DMS53 (cell line): Measurements from ENCODE around the gene DOCK4.

Source experiments
- DNase-seq: peaks from one replicate; lab custom pipeline; 2025; lab: John Stamatoyannopoulos, UW

DOCK4 gene

GRCh38 chr7:112214883-112215282 lies 8.7 kb upstream of the DOCK4 start:
- no peak for DNase-seq

DNA sequence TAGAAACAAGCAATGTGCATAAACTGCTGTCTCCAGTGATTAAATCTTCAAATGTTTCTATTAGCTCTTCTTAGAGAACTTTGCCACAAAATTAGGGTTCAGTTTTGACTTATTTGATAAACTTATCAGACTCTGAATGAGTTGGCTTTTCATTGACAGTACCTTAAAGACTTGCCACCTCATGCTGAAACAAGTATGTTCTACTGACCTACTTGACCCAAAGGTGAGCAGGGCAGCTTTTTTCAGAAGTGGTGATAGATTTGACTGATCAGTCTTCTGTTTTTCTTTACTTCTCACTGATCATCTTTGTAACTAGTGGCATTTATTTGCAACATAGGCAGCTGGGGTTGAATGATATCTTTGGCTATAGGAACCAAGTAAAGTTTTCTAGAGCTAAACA lies 8.1 kb upstream of the DOCK4 start:
- no peak for DNase-seq

- DNase-seq = no peak
Measured at GRCh38 chr7:112213735-112214134, 7.5 kb upstream of the DOCK4 start.

DNA sequence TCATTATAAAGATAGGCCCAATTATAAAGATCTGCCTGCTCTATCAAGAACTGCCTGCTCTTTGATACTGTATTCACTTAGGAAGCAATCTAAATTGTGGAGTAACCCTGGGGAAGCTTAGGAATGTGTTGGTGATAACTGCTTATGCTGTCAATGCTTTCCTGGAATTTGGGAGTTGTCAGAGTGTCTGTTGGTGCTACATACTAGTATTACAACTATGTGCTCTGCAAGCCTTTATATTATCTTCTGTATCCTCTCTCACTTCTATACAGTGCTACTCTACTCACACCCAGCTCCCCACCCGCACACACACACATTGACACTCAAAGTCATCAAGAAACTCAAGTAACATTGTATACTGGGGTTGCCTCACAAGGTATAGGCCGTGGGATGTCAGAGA lies 6.4 kb upstream of the DOCK4 start:
- no peak for DNase-seq

DNA sequence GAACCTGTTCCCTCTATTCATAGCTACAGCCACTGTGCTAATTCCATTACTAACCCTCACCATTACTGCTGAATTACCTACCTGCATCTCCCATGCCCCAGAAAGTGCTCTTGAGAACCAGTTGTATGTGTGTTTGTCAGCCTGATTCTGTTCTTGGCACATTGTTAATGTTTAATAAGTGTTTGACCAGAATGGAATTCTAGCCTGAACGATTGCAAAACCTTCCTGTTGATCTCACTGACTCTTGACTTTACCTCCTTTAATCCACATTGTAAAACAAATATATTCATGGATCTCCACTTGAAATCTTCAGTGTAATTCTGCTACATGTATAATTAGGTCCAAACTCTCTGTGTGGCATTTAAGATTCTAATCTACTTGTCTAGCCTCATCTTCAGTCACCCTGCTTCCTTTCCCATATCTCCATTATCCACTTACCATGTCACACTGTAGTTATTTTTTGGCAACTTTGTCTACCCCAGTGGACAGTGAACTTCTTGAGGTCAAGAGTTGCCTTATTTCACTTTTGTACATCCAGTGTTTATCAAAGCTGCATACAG lies 5.2 kb upstream of the DOCK4 start:
- peak; percentile 81 for DNase-seq

GRCh38 chr7:112207765-112208164 lies 1.6 kb upstream of the DOCK4 start:
- no peak for DNase-seq

GRCh38 chr7:112206991-112207592 lies 893 bp upstream of the DOCK4 start:
- DNase-seq = peak; percentile 70

- peak; percentile 83 for DNase-seq
Measured at GRCh38 chr7:112205343-112206237, 609 bp downstream of the DOCK4 start.

- DNase-seq = peak; percentile 64
Measured at GRCh38 chr7:112204499-112205342, 1.5 kb downstream of the DOCK4 start.

DNA sequence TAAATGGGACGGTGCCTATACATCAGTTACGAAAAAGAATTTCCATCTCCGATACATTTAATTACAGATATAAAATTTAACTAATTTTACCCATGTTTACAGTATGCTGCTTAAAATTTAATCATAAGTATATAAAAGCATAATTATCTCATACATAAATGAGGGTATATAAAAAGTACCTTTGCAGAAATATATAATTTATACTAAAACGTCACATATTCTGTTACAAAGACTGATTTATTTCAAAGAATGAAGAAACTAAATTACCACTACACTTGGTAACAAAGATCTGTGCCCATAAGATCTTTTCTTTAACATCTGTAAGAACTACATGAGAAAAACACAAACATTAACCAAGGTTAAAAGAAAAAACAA lies 2.8 kb downstream of the DOCK4 start:
- DNase-seq = no peak

GRCh38 chr7:112202816-112203215 lies 3.4 kb downstream of the DOCK4 start:
- DNase-seq = peak; percentile 75

DNA sequence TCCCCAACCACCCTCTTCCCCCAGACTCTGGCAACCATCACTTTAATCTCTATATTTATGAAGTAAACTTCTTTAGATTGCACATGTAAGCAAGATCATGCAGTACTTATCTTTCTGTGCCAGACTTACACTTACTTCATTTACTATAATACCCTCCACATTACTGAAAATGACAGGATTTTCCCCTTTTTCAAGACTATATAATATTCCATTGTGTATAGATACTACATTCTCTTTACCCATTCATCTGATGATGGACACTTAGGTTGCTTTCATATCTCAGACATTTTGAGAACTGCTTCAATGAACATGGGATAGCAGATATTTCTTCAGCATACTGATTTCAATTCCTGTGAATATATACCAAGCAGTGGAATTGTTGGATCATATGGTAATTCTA lies 4.4 kb downstream of the DOCK4 start:
- DNase-seq = no peak

DNA sequence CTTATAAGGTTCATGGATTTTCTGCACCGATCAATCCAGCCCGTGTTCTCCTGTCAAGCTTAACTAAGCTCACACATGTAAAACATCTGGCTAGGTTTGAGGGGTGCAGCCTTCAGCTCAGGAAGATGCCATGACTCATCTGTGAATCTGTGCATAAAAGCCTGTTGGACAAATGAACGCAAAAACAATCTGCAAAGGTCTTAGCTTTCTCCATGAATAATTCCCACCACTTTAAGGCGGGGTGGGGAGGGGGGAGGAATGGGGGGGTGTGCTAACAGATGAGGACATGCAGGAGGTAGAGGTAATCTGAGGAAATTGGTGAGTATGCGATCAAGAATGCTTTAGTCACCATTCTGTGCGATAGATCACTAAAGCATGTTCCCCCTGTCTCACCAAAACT lies 4.8 kb downstream of the DOCK4 start:
- no peak for DNase-seq

DNA sequence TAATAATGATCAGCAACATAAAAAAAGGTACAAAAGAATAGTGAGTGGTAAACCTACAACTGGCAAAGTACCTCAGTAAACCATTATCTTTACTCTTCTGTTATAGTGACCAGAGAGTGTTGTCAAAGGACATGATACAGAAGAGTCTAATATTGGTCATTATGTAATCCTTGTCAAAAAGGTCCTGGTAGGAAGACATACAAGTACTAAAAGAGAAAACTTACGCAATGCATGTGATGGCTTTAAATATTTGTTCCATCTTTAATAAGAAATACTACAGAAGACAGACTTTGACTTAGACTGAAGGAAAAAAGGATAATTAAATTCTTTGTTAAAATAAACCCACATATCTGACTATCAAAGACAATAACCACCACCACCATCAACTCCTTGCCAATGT lies 6.5 kb downstream of the DOCK4 start:
- no peak for DNase-seq

DNA sequence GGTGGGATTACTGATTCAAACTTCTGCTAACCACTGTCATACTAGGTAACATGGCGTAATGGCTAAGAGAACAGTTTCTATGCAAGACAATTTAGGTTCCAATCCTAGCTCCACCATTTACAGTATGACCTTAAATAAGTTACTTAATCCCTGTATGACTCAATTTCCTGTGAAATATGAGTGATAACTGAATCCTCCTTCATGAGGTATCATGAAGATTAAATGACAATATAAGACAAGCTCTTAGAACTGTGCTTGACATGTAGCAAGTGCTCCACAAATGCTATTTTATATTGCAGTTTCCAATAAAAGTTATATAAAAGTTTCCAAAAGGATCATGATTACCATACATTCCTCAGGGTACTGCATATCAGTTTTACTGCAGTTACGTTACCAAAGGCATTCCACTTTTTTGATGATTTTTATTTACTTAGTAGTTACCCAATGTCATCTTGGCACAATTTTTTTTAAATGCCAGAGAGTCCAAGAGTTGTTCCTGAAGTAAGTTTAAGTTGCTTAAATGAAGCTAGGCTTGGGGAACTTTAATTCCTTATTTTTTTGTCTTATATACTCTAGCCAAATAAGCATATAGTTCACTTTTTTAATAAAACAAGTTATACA lies 7.1 kb downstream of the DOCK4 start:
- peak; percentile 45 for DNase-seq

- no peak for DNase-seq
Measured at GRCh38 chr7:112197322-112197721, 8.9 kb downstream of the DOCK4 start.

DNA sequence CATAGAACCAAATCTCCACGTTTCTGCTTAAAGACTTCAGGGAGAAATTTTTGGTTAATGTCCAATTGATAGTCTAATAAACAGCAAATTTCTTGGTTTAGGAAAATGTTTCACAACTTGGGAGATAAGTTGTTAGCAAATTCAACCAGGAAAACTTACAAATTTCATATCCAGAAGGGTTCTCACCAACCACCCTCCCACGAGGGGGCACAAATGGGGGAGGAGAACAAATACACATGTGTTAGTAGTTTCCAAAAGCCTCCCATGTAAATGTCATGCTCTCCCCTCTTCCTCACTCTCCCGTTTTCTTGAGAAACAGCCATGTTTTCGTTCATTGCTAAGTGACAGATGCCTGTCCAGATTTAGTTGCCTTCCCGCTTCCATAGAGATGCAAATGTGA lies 10.5 kb downstream of the DOCK4 start:
- no peak for DNase-seq

DNA sequence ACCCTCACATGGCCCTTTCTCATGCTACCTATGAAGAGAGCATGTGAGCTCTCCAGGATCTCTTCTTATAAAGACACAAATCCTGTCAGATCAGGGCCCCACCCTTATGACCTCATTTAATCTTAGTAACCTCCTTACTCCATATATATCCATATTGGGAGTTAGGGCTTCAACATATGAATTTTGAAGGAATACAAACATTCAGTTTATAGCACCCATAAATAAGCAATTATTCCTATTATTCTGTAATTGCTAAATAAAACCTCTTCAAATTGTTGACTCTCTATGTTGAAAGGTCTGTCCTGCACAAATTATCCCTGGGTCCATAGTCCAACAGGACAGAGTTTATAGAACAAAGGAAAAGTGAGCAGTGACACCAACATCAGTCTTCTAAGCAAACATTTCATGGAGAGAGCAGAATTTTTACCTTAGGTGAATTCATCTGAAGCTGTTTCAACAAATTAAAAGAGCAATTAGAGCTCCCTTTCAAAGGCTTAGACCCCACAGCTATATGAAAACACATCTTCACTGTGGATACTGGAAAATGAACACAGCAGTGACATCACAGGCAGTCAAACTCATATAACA lies 12.2 kb downstream of the DOCK4 start:
- peak; percentile 94 for DNase-seq

DNA sequence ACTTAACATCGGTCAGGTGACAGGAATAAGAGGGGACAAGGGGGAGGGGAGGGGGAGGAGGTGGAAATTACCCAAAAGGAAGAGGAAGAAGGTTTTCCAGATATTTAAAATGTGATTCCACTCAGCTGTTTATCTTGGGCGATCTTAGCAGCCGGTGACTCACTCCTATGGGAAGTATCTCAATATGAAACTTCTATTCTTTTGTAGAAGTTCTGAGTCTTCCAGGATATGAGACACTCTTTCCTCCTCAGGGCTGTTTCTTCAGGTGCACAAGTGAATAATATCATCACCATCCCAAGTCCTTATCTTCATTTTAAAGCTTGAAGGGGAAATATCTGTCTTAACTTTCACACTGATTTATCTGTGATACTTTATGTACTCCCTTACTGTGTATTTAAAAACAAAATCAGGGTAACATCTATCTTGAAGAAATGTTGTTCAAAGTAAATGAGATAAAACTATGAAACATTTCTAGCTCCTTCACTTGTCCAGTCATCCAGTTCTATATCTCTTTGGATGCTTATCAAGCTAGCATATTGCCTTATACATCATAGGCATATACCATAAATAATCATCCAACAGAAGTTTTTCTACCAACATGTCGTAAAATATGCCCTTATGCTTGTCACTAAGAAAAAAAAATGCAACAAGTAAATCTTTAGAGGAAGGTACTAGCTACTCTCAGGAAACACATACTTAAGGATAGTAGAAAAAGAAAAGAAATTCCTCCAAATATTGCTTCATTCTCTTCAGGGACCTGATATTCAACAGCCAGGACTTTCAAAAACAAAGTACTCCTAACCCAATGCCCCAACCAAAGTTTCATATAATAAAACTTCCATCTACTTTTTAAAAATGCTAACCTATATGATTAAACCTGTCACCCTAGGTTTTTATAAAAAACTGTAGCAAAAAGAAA lies 13.7 kb downstream of the DOCK4 start:
- DNase-seq = no peak

- DNase-seq = no peak
Measured at GRCh38 chr7:112190120-112190519, 16.1 kb downstream of the DOCK4 start.
